Measurements from ENCODE around the gene SH2D1B. TPM values are rescaled to one million over a fixed set of nuclear protein-coding genes. Genes with fewer than 3 reads are reported as not detected.
A peak's percentile ranks its signal among the peaks of the same experiment; 100 is the strongest.

The SH2D1B gene
- total and polyA plus RNA-seq, 9 of the 15 experiments (the other 6 are each of a cell fraction or from before 2014, with no cell fraction given), result 5.6 to 19.6 (median 9.7) TPM

- no peak for TF ChIP-seq SIRT6 (IDR thresholded peaks at IDR 0.05; ENCODE audit: low read depth, low read length)
- peak; percentile 34; the same call in 1 of the 2 replicates for TF ChIP-seq MAFF (IDR thresholded peaks at IDR 0.05; ENCODE audit: low read length)
- no peak for TF ChIP-seq ZNF3 (CRISPR knock-in tag; IDR thresholded peaks at IDR 0.05)
- peak; percentile 46; the same call in 1 of the 2 replicates for TF ChIP-seq BHLHE40 (IDR thresholded peaks at IDR 0.05; ENCODE audit: low read length)
- TF ChIP-seq ZBTB7A (IDR thresholded peaks at IDR 0.05; ENCODE audit: borderline replicate concordance, control insufficient read depth, low read depth, low read length), result peak; percentile 34; the same call in 1 of the 2 replicates
- TF ChIP-seq ZBTB40 (IDR thresholded peaks at IDR 0.05), result no peak
- TF ChIP-seq ZBTB40 (CRISPR knock-in tag; IDR thresholded peaks at IDR 0.05), result no peak
- TF ChIP-seq ZNF507 (tag; conservative IDR thresholded peaks at IDR 0.05), result no peak
- TF ChIP-seq ZNF644 (tag; IDR thresholded peaks at IDR 0.05; ENCODE audit: low read depth), result no peak
- TF ChIP-seq ZNF253 (CRISPR knock-in tag; conservative IDR thresholded peaks at IDR 0.05), result no peak
- TF ChIP-seq, protein P1, sequence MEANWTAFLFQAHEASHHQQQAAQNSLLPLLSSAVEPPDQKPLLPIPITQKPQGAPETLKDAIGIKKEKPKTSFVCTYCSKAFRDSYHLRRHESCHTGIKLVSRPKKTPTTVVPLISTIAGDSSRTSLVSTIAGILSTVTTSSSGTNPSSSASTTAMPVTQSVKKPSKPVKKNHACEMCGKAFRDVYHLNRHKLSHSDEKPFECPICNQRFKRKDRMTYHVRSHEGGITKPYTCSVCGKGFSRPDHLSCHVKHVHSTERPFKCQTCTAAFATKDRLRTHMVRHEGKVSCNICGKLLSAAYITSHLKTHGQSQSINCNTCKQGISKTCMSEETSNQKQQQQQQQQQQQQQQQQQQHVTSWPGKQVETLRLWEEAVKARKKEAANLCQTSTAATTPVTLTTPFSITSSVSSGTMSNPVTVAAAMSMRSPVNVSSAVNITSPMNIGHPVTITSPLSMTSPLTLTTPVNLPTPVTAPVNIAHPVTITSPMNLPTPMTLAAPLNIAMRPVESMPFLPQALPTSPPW (CRISPR knock-in tag; IDR thresholded peaks at IDR 0.05), result peak; percentile 64
- TF ChIP-seq CAMTA2 (CRISPR knock-in tag; conservative IDR thresholded peaks at IDR 0.05), result no peak
- peak; percentile 99 for TF ChIP-seq CBFA2T2 (conservative IDR thresholded peaks at IDR 0.05)
- TF ChIP-seq MAFG (tag; conservative IDR thresholded peaks at IDR 0.05), result no peak
- no peak for TF ChIP-seq TFE3 (CRISPR knock-in tag; IDR thresholded peaks at IDR 0.05)
- TF ChIP-seq ELF2 (CRISPR knock-in tag; IDR thresholded peaks at IDR 0.05), result no peak
Observed at GRCh38 chr1:162386292-162387225, 25.4 kb downstream of the SH2D1B start (continued).
